Retinal pigment epithelial cell (primary cell): ENCODE data around the gene OR4K1.

Experiments used
- DNase-seq: peaks from one replicate; pipeline ENCODE4 v3.0.0-alpha.2; 2010; ENCODE audit warnings: low read depth
- H3K4me3 ChIP-seq: 2 replicates; pipeline ENCODE4 v1.5.1; 2011; ENCODE audit warnings: mild to moderate bottlenecking, low read length, control low read depth, moderate library complexity
- TF ChIP-seq, protein P1 (sequence below): conservative IDR thresholded peaks from 2 replicates; pipeline ENCODE4 v1.5.1; 2011; ENCODE audit warnings: low read depth, low read length, control low read depth, inconsistent platforms

Gene OR4K1, protein sequence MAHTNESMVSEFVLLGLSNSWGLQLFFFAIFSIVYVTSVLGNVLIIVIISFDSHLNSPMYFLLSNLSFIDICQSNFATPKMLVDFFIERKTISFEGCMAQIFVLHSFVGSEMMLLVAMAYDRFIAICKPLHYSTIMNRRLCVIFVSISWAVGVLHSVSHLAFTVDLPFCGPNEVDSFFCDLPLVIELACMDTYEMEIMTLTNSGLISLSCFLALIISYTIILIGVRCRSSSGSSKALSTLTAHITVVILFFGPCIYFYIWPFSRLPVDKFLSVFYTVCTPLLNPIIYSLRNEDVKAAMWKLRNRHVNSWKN

GRCh38 chr14:19930617-19931016, at the start of gene OR4K1:
Gene OR4K1, plus strand, starts transcription at chr14:19930917. Its CDS starts 4,750 bp downstream, at chr14:19935667.
- no peak for DNase-seq
- TF ChIP-seq, protein P1, sequence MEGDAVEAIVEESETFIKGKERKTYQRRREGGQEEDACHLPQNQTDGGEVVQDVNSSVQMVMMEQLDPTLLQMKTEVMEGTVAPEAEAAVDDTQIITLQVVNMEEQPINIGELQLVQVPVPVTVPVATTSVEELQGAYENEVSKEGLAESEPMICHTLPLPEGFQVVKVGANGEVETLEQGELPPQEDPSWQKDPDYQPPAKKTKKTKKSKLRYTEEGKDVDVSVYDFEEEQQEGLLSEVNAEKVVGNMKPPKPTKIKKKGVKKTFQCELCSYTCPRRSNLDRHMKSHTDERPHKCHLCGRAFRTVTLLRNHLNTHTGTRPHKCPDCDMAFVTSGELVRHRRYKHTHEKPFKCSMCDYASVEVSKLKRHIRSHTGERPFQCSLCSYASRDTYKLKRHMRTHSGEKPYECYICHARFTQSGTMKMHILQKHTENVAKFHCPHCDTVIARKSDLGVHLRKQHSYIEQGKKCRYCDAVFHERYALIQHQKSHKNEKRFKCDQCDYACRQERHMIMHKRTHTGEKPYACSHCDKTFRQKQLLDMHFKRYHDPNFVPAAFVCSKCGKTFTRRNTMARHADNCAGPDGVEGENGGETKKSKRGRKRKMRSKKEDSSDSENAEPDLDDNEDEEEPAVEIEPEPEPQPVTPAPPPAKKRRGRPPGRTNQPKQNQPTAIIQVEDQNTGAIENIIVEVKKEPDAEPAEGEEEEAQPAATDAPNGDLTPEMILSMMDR: no peak
- H3K4me3 ChIP-seq: no peak within 1 kb of the TSS

GRCh38 chr14:19895282-19895681, 35.4 kb upstream of the OR4K1 start:
- H3K4me3 ChIP-seq: no peak overlapping the region
- no peak for DNase-seq
- TF ChIP-seq, protein P1: no peak

DNA sequence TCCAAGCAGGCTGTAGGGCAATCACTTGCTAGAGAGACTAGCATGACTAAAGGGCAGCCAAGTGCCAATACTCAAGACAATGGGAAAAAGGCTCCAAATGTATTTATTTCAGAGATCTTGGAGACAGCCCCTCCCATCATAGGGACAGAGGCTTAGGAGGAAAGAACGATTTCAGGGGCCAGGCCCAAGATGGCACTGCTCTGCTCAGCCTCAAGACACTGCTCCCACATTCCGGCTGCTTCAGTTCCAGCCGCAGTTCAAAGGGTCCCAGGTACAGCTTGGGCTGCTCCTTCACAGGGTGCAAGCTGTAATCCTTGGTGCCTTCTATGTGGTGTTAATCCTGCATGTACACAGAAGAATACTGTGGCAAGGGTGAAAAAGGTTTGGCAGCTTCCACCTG, 29.7 kb upstream of the OR4K1 start:
- H3K4me3 ChIP-seq: no peak overlapping the region
- TF ChIP-seq, protein P1: no peak
- DNase-seq: no peak

DNA sequence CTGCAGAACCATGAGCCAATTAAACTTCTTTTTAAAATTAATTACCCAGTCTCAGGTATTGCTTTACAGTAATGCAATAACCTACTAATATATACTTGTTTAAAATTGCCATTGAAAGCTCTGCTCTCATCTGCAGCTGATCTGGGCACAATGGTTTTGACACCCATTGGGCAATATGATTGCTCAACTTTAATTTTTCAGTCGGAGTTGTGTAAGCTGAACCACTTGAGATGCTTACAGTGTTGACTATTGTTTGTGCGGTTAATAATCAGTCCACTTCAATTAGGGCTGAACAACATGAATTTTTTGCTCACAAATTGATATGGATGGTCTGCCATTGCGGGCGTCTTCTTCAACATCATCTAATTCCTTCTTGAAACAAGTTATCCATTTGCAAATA, 28.3 kb upstream of the OR4K1 start:
- DNase-seq: no peak
- TF ChIP-seq, protein P1: no peak
- no peak overlapping the region for H3K4me3 ChIP-seq

DNA sequence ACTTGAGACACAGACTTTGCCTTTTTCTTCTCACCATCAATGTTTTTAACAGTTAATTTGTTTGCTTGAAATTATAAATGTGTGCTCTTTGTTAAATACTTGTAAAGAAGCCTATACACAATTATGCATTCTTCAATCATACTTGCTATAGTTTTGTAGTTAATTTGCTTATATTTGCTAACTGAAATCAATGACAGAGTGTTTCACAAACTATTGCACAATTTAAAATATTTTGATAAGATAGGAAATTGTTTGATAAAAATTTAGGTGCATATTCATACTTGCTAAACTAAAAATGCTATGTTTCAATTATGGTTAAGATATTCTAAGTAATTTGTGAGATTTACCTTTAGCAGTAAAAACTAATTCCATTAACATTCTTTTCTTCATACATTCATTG, 24.1 kb upstream of the OR4K1 start:
- DNase-seq: no peak
- H3K4me3 ChIP-seq: no peak overlapping the region
- TF ChIP-seq, protein P1: no peak

DNA sequence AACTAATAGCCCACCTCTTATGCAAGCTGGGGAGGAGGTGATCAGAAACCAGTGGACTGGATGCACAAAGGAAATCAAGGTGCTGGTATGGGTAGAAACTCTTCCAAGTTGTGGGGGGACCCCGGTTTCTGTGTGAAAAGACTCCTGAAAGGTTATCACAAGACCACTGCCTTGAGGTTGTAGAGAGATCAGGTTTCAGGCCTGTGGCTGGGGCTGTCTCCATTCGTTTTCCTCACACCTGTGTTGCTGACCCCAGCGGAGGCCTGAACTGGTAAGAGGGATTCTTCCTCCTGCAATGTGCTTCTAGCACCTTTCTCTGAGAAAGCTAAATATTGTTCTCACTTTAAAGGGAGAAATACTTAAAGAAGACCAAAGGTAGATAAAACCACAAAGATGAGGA, 19.6 kb upstream of the OR4K1 start:
- no peak for DNase-seq
- no peak overlapping the region for H3K4me3 ChIP-seq
- TF ChIP-seq, protein P1: no peak

DNA sequence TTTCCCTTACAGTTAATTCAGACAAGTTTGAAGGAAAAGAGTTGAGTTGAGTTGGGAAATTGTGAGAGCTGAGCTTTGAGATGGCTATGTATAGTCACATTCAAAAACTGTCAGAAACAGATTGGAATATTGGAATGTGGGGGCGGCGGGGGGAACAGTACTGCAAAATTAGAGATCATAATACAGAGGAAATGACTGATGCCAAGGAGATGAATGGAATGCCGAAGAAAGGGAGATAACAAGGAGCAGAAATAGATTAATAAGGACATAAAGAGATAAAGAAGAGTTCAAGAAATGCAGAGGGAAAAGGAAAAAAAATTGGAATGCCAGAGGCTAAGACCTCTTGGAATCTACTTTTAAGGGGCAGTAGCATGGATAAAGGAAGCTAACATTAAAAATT, 13.5 kb upstream of the OR4K1 start:
- no peak for DNase-seq
- H3K4me3 ChIP-seq: no peak overlapping the region
- TF ChIP-seq, protein P1: no peak
